ENCODE results near the gene B4GALT5. TPM values are rescaled to one million over a fixed set of nuclear protein-coding genes. Genes with fewer than 3 reads are reported as not detected.
A peak's percentile ranks its signal among the peaks of the same experiment; 100 is the strongest.

The B4GALT5 gene
- total RNA-seq, 1 experiment from 2014 or later: 92.5 TPM

- no peaks in the 10 kb centered on the region for H3K36me3 ChIP-seq (ENCODE audit: control insufficient read depth in 1 of 2, insufficient read depth in 2 of 2, low read length in 2 of 2)
- H3K4me3 ChIP-seq (replicated peaks in 1 of 2; ENCODE audit: low read depth in 1 of 2, low read length in 2 of 2): no peak overlapping the region
- no peaks in the 10 kb centered on the region for H3K27me3 ChIP-seq (ENCODE audit: insufficient read depth, low read length)
- RAD21 ChIA-PET (ENCODE audit: low non-redundant PET in 1 of 2, low total read pairs in 2 of 2, uncharacterized antibody in 2 of 2, unreplicated experiment in 2 of 2): no interaction called here
- H3K9me3 ChIP-seq (ENCODE audit: control insufficient read depth in 1 of 2, insufficient read depth in 1 of 2, low read depth in 1 of 2, low read length in 2 of 2): no peaks in the 10 kb centered on the region
- DNase-seq (ENCODE audit: low read depth, low spot score) (no peak), ATAC-seq (no peak)
- BruUV-seq (replicated peaks): no TSS peak
- H3K79me2 ChIP-seq (ENCODE audit: insufficient read depth, low read length): peaks cover 74% of the 10 kb centered on the region
- intact Hi-C loops (cut with micrococcal nuclease): loop anchor here (5.0 kb wide), 3 partner anchors 34 to 99 kb away; no protein-coding TSS in a partner anchor
- CTCF ChIA-PET: interaction anchor here (1.1 kb wide), 1 partner anchor 10 kb away, joined by 4 read pairs; no protein-coding TSS in a partner anchor
- H3K27ac ChIP-seq (ENCODE audit: low read depth, low read length): no peak overlapping the region
- H3K4me1 ChIP-seq (ENCODE audit: control insufficient read depth in 1 of 2, insufficient read depth in 2 of 2, low read length in 2 of 2): peaks cover 30 to 31% of the 10 kb centered on the region in 2 experiments
- no peak overlapping the region for H3K9ac ChIP-seq (ENCODE audit: low read length)
- H3K9me2 ChIP-seq (ENCODE audit: insufficient read depth): no peaks in the 10 kb centered on the region
- POLR2A ChIA-PET: interaction anchor here (0.7 to 1.0 kb wide), 4 partner anchors 9 to 44 kb away, joined by 3 read pairs; no protein-coding TSS in a partner anchor
- no peak overlapping the region for H2AFZ ChIP-seq (ENCODE audit: low read depth, low read length, poor library complexity, severe bottlenecking)
- TF ChIP-seq MAX (IDR thresholded peaks at IDR 0.05) (no peak), CEBPB (IDR thresholded peaks at IDR 0.05; ENCODE audit: low read depth) (no peak), ZNF274 (IDR thresholded peaks at IDR 0.05; ENCODE audit: low read depth, low read length) (no peak), JUND (IDR thresholded peaks at IDR 0.05) (no peak), EGR1 (IDR thresholded peaks at IDR 0.05; ENCODE audit: low read depth) (no peak)
- H4K20me1 ChIP-seq (ENCODE audit: insufficient read depth): peaks cover 8% of the 10 kb centered on the region; the same call in 1 of the 2 replicates
- H3K4me2 ChIP-seq (ENCODE audit: low read length): peak overlapping the region; percentile 97; the same call in 1 of the 2 replicates
Observed at GRCh38 chr20:49710971-49711666, 2.6 kb downstream of the B4GALT5 start.

GRCh38 chr20:49707118-49707517 lies 6.6 kb downstream of the B4GALT5 start:
- no peak overlapping the region for H2AFZ ChIP-seq (ENCODE audit: low read depth, low read length, poor library complexity, severe bottlenecking)
- no peak for TF ChIP-seq EZH2 (IDR thresholded peaks at IDR 0.05)
- no peak for TF ChIP-seq MAX (IDR thresholded peaks at IDR 0.05)
- no peaks in the 10 kb centered on the region for H3K36me3 ChIP-seq (ENCODE audit: control insufficient read depth in 1 of 2, insufficient read depth in 2 of 2, low read length in 2 of 2)
- no peaks in the 10 kb centered on the region for H3K9me3 ChIP-seq (ENCODE audit: control insufficient read depth in 1 of 2, insufficient read depth in 1 of 2, low read depth in 1 of 2, low read length in 2 of 2)
- no peak overlapping the region for H3K27ac ChIP-seq (ENCODE audit: low read depth, low read length)
- H3K4me3 ChIP-seq (replicated peaks in 1 of 2; ENCODE audit: low read depth in 1 of 2, low read length in 2 of 2): no peak overlapping the region
- H3K27me3 ChIP-seq (ENCODE audit: insufficient read depth, low read length): no peaks in the 10 kb centered on the region
- ChIA-PET CTCF (interaction anchor here (1.6 kb wide), 1 partner anchor 10 kb away, joined by 6 read pairs; no protein-coding TSS in a partner anchor), POLR2A (no interaction called here), RAD21 (ENCODE audit: low non-redundant PET in 1 of 2, low total read pairs in 2 of 2, uncharacterized antibody in 2 of 2, unreplicated experiment in 2 of 2) (no interaction called here)
- DNase-seq (ENCODE audit: low read depth, low spot score) (no peak), ATAC-seq (no peak)
- no peak overlapping the region for H3K9ac ChIP-seq (ENCODE audit: low read length)
- H4K20me1 ChIP-seq (ENCODE audit: insufficient read depth): peaks cover 18% of the 10 kb centered on the region; the same call in 1 of the 2 replicates
- intact Hi-C loops (cut with micrococcal nuclease): no loop called here
- BruUV-seq (replicated peaks): no TSS peak
- peaks cover 32 to 46% of the 10 kb centered on the region in 2 experiments for H3K4me1 ChIP-seq (ENCODE audit: control insufficient read depth in 1 of 2, insufficient read depth in 2 of 2, low read length in 2 of 2)
- H3K4me2 ChIP-seq (ENCODE audit: low read length): no peak overlapping the region
- peaks cover 99% of the 10 kb centered on the region for H3K79me2 ChIP-seq (ENCODE audit: insufficient read depth, low read length)
- no peaks in the 10 kb centered on the region for H3K9me2 ChIP-seq (ENCODE audit: insufficient read depth)
